Tibial nerve (tissue), 3 donors: ENCODE data around the gene HNRNPU.

ENCODE experiments used
- POLR2A ChIP-seq, 2 donors: fragments of 450-650 bp; IDR thresholded peaks; one replicate each; pipeline ENCODE4 v1.6.1; 2017; ENCODE audit warnings: antibody characterized with exemption in 2 of 2, mild to moderate bottlenecking in 2 of 2, moderate library complexity in 2 of 2
- TF ChIP-seq, protein P1 (sequence below), 5 experiments: fragments of 200-600 bp in 3 of 5; fragments of 450-650 bp in 2 of 5; sonication (generic) in 3 of 5; IDR thresholded peaks; one replicate each; pipeline ENCODE4 v1.5.1; 2016 to 2019; ENCODE audit warnings: antibody characterized with exemption in 5 of 5, mild to moderate bottlenecking in 3 of 5, moderate library complexity in 2 of 5

DNA sequence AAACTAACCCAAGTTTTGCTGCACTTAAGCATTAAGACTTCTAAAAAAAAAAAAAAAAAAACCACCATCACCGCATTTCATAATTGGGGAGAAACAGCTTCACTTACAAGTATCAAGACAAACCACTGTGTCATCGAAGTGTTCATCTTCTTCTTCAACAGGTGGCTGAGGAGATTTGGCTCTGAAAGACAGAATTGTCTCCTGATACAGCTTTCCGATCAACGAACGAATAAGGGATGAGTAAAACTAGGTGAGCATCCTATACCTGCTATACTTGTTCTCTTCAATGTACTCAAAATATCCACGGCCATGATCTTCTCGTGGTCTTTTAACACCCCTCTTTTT, 2.0 kb downstream of the HNRNPU start:
- TF ChIP-seq, protein P1, sequence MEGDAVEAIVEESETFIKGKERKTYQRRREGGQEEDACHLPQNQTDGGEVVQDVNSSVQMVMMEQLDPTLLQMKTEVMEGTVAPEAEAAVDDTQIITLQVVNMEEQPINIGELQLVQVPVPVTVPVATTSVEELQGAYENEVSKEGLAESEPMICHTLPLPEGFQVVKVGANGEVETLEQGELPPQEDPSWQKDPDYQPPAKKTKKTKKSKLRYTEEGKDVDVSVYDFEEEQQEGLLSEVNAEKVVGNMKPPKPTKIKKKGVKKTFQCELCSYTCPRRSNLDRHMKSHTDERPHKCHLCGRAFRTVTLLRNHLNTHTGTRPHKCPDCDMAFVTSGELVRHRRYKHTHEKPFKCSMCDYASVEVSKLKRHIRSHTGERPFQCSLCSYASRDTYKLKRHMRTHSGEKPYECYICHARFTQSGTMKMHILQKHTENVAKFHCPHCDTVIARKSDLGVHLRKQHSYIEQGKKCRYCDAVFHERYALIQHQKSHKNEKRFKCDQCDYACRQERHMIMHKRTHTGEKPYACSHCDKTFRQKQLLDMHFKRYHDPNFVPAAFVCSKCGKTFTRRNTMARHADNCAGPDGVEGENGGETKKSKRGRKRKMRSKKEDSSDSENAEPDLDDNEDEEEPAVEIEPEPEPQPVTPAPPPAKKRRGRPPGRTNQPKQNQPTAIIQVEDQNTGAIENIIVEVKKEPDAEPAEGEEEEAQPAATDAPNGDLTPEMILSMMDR (IDR thresholded peaks at IDR 0.05) = no peak
- TF ChIP-seq POLR2A (IDR thresholded peaks at IDR 0.05) = no peak
